IPS-11a (cell line): ENCODE data around the gene TCF20.

Experiments used
- H3K4me3 ChIP-seq: one replicate; pipeline ENCODE4 v1.5.1; 2013; ENCODE audit warnings: low read depth, low read length, control low read depth

Gene TCF20

DNA sequence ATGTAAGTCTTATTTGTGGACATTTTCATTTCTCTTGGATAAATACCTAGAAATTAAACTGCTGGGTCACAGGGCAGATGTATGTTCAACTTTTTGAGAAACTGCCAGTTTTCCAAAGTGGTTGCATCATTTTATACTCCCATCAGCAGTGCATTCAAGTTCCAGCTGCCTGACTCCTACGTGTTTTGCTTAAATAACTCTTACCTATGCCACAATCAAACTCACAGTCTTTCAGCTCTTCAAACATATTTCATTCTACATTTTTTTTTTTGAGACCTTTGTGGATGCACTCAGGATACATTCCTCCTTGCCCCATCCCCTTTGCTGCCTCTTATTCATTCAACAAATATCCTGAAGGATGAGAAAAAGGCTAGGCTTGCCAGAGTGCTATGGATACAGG, 9.2 kb downstream of the TCF20 start:
- H3K4me3 ChIP-seq = no peak overlapping the region

DNA sequence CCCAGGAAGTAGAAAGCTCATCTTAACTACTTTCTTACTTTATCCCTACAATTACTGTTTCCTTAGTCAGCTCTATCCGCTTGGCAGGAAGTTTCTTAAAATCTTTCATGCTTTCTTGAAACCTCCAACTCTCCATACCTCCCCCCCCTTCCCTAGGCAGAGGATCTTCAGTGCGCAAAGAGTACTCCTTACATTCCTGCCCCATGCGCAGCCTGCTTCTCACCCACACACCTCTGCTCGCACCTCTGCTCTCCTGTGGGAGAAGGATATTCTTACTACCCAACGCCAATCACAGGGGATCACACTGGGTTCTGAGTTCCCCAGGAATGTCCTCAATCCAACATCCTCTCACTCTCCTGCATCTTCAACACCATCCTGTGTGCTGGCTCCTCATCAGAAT, 12.3 kb downstream of the TCF20 start:
- no peak overlapping the region for H3K4me3 ChIP-seq

DNA sequence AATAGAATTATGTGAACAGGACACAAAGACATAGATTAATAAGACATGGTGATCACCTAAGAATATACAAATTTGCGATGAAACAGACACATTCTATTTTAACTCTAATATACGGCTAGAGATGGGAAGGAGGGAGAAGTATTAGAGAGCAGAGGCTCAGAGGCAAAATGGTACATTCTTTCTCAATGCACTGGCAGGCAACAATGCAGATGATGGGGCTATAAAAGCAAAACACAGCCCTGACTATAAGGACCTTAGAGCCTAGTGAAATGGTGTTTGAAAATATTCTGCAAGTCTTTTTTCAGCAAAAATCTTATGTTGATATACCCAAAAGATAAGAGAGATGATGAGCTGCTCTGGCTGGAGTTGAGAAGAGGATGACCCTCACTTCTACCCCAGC, 13.1 kb downstream of the TCF20 start:
- no peak overlapping the region for H3K4me3 ChIP-seq

DNA sequence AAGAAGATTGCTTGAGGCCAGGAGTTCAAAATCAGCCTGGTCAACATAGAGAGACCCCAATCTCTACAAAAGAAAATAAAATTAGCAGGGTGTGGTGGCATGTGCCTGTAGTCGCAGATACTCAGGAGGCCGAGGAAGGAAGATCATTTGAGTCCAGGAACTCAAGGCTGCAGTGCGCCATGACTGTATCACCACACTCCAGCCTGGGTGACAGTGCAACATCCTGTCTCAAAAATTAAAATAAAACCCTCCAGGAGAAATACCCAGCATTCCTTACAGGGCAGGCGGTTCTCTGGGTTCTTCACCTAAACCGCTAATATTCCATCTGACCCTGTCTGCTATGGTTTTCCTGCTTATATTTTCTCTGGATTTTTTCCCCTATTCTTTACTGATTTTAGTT, 13.5 kb downstream of the TCF20 start:
- H3K4me3 ChIP-seq = no peak overlapping the region

DNA sequence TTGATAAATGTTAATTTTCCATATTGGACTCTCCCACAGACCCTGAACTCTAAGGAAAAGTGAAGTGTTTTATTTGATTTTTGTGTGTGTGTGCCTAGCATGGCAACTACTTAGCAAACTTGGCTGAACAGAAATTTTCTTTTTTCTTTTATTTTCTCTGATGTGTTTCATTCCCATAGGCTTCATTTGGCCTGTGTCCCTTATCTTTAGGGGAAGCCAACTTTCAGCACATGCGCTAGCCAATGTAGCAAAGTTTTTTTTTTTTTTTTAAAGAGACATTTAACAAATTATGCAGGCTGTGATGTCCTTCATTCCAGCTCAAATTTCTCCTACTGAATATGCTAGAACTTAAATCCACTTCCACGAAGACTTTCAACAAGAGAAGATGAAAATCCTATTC, 14.2 kb downstream of the TCF20 start:
- no peak overlapping the region for H3K4me3 ChIP-seq

DNA sequence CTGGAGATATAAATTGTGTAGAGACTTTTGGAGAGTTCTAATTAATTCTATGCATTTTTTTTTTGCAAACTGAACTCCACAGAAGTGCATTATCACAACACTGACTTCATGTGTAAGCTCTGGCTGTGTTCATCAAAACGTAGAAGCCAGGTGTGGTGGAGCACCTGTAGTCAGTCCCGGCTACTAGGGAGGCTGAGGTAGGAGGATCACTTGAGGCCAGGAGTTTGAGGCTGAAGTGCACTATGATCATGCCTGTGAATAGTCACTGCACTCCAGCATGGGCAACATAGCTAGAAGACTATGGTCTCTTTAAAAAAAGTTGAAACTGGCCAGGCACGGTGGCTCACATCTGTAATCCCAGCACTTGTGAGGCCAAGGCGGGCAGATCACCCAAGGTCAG, 20.6 kb downstream of the TCF20 start:
- no peak overlapping the region for H3K4me3 ChIP-seq

DNA sequence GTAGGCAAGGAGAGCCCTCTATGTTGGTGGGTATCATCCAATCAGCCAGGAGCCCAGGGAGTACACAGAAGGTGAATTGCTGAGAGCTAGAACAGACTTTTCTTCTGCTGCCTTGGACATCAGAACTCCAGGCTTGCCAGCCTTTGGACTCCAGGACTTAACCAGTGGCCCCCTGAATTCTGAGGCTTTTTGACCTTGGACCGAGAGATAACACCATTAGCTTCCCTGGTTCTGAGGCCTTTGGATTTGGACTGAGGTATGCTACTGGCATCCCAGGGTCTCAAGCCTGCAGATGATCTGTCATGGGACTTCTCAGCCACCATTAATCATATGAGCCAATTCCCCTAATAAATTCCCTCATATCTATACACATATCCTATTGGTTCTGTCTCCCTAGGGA, 21.5 kb downstream of the TCF20 start:
- H3K4me3 ChIP-seq = no peak overlapping the region

DNA sequence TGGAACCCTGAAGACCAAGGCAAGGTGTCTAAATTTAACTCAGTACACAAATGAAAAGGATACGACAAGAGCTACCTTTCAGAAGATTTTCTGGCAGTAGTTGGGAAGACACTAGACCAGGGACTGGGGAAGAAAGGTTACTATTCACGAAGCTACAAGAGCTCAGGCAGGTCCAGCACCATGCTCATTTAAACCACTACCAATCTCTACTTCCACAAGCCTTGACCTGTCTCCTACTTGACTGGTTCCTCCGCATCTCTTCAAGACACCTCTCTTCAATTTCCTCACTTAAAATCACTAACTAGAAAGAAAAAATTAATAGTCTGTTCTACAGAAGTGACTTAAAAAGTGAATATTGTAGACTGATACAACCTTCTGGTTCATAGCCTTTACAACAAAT, 22.9 kb downstream of the TCF20 start:
- H3K4me3 ChIP-seq = no peak overlapping the region

DNA sequence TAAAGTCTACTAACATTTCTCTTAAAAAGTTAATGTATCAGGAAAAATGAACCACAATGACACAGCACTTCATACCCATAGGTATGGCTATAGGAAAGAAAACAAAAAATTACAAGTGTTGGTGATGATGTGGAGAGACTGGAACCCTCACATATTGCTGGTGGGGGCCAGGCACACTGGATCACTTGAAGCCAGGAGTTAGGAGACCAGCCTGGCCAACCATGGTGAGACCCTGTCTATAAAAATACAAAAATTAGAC, 26.7 kb downstream of the TCF20 start:
- H3K4me3 ChIP-seq = no peak overlapping the region

DNA sequence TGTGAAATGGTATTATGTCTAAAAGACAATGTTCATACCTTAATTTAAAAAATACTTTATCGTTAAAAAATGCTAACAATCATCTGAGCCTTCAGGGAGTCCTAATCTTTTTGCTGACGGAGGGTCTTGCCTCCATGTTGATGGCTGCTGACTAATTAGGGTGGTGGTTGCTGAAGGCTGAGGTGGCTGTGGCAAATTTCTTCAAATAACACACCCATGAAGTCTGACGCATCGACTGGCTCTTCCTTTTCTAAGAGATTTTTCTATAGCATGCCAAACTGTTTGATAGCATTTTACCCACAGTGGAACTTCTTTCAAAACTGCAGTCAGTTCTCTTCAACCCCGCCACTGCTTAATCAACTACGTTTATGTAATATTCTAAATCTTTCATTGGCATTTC, 33.6 kb downstream of the TCF20 start:
- H3K4me3 ChIP-seq = no peak overlapping the region

DNA sequence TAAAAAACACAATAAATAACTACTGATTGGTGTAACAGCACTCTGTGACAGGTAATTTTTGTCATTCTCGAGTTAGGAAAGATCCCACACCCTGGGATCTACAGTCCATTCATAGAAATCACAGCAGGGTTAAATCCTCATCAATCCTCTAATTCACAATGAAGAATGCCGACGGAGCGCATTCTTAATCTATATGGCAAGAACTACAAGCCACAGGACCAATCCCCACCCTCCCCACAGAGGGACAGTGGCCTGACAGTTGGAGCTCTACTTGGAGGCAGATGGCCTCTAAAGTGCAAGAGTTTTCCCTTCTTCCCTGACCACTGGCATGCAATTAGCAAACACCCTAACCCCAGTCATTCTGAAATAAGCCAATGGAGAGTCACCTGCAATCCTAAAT, 34.2 kb downstream of the TCF20 start:
- H3K4me3 ChIP-seq = no peak overlapping the region

DNA sequence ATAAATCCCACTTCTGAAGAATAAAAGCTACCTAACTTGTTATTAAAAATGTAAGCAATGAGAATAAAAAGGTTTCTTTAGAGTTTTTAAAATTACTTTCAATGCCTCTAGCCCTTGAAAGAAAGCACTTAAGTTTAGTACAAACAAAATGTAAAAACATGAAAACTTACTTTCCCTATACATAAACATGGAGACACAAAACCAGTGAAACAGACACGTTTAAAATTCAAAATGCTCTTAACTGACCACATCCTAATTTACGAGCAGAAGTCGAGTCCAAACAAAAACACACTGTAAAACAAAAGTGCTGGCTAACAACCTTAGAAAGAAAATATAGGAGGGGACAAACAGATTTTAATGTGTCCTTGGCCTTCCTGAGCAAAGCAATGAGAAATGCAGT, 36.6 kb downstream of the TCF20 start:
- H3K4me3 ChIP-seq = no peak overlapping the region

DNA sequence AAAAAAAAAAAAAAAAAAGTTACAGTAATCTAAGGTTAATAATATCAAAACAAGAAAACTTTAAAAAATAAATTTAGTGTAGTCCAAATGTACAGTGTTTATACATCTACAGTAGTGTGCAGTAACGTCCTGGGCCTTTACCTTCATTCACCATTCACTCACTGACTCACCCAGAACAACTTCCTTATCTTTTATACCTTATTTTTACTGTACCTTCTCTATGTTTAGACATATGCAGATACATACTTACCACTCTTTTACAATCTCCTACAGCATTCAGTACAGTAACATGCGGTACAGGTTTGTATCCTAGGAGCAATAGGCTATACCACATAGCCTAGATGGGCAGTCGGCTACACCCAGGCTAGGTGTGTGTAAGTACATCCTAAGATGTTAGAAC, 38.5 kb downstream of the TCF20 start:
- H3K4me3 ChIP-seq = no peak overlapping the region

DNA sequence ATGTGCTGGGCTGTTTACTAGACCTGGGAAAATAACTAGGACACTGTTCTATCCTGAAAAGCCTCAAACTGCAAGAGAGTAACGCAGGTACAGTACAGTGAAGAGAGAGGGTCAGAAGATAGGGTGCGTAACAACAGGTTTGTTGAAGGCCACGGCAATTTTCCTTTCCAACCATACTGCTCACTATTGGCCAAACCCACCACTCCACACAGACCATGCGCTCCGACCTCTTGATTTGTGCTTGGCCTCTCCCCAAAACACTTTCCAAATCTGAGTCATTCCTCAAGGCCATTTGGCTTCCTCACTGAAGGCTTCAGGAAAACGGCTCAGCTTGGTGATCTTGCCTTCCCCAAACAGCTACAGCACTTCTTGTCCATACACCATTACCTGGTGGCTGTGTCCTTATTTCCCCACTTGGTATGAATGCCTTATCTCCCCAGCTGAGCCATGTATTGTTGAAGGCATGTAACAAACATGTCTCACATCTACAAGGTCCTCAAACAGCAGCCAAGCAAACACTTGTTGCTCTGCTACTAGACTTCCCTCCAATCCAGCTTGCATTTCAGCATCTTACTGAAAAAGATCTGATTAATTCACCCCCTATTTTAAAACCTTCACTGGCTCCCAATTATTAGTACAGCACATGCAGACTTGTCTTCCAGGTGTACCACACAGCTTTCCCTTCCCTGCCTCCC, 40.9 kb downstream of the TCF20 start:
- no peak overlapping the region for H3K4me3 ChIP-seq

DNA sequence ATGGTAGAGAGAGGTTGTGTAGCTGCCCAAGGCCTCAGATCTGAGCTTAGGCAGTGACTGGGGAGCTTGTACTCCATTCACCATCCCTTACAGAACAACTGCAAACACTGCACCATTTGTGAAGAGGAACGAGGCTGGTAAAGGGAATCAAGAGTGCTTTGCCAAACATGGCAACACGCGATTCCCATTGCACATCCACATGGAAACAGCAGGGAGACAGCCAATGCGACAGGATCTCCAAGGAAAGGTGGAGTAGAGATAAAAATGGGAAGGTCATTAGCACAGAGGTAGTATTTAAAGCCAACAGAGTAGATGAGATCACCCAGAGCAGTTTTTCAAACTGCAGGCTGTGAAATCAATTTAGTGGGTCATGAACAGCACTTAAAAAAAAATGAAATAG, 42.0 kb downstream of the TCF20 start:
- H3K4me3 ChIP-seq = no peak overlapping the region

DNA sequence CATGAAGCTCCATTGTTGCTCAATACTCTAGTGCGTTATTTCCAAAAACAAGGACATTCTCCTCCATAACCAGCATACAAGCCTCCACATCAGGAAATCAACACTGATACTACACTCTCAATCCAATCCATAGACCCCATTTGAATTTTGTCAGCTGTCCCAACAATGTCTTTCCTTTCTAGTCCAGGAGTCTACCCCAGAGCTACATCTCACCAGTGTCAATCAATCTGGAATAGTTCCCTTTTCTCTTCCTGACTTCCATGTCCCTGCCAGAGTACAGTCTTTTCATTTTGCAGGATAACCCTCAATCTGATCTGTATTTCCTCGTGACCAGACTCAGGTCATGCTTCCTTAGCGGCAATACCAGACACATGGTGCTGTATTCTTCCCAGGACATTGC, 43.0 kb downstream of the TCF20 start:
- no peak overlapping the region for H3K4me3 ChIP-seq

DNA sequence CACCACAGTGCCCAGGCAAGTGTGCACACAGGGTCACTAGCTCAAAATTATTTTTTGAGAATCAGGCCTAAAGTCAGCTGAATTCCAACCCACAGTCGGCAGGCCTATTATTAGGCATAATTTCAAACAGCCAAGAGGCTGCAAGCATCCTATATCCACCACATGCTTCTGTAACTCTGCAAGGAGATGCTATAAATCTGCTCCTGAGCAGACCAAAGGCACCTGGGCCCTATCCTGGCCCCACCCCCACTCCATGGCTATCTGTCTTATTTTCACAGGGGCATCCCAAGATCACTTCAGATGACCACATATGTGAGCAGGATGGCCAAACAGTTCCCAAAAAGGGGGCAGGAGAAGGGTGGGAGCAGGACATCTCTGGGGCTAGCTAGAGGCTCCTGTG, 44.6 kb downstream of the TCF20 start:
- H3K4me3 ChIP-seq = no peak overlapping the region

DNA sequence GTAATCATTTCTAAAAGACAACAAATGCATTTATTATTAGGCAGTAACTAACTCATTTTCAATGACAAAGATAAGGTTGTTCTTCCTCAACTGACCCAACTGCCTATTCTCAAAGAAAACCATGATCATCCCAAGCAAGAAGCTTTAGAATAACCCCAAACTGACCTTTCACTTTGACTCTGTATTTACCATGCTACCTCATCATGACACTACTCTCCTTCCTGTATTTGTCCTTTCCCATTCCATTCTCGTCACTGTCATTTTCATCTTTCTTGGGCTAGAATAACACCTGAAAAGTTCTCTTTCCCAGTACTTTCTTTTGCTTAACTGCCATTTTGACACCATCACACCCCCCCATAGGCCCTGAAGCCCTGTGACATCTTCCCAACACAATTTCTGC, 48.3 kb downstream of the TCF20 start:
- no peak overlapping the region for H3K4me3 ChIP-seq
